SH-SY5Y (cell line): ENCODE data around the gene LRRTM3.

Experiments
- GATA2 ChIP-seq: IDR thresholded peaks from 2 replicates; pipeline ENCODE4 v1.6.1; 2011; ENCODE audit warnings: mild to moderate bottlenecking, low read depth, low read length
- GATA3 ChIP-seq: IDR thresholded peaks from 2 replicates; pipeline ENCODE4 v1.6.1; 2011; ENCODE audit warnings: low read depth, mild to moderate bottlenecking, low read length, moderate library complexity

DNA sequence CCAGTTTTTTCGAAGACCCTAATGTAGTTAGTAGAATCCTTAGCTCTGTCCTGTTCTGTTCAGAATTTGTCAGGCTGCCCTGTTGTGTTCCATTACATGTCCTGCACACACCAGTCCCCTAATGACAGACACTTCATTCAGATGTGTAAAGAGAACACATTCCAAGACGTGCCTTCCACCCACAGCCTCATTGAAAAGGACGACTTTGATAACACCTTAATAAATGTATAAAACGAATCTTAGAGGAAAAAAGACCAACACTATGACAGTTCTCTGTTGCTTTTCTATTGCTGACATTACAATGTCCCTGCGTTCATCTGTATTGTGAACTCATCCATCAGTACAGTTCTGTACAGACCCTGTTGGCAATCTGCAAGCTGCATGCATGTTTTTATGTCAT, 3.5 kb downstream of the LRRTM3 start:
- TF ChIP-seq GATA2: no peak
- no peak for TF ChIP-seq GATA3
